Measurements from ENCODE around the gene PIM3. TPM values are rescaled to one million over a fixed set of nuclear protein-coding genes. Genes with fewer than 3 reads are reported as not detected.
A peak's percentile ranks its signal among the peaks of the same experiment; 100 is the strongest.

Gene PIM3
- total RNA-seq, 2 experiments from 2014 or later: 224 to 230 TPM

DNA sequence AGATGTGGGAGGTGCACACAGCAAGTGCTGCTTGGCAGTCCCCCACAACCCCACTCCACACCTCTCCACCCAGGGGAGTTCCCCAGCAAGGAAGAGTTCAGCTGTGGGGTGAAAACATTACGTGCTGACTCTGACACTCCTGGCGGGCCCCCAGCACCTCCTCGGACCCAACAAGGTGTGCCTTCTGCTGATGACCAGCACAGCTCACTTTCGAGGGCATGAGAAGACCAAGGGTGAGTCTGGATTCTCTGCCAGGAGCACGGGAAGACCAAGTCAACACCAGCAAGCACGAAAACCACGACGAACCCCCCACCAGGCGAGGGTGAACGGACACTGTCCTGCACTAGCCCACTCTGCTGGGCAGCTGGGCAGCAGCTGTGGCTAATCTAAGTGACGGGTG is 43.7 kb upstream of the PIM3 start:
- intact Hi-C loops (cut with DNase I, micrococcal nuclease): loop anchor here (5.0 kb wide), 4 partner anchors 65 to 270 kb away; partner anchors contain the start of genes BRD1 (in 2 of the 2), TRABD (in 1 of the 2) and ZBED4 (in 1 of the 2)
- H3K9me3 Mint-ChIP-seq: no peaks in the 10 kb centered on the region
- H3K4me3 ChIP-seq (ENCODE audit: low read length): no peak overlapping the region

DNA sequence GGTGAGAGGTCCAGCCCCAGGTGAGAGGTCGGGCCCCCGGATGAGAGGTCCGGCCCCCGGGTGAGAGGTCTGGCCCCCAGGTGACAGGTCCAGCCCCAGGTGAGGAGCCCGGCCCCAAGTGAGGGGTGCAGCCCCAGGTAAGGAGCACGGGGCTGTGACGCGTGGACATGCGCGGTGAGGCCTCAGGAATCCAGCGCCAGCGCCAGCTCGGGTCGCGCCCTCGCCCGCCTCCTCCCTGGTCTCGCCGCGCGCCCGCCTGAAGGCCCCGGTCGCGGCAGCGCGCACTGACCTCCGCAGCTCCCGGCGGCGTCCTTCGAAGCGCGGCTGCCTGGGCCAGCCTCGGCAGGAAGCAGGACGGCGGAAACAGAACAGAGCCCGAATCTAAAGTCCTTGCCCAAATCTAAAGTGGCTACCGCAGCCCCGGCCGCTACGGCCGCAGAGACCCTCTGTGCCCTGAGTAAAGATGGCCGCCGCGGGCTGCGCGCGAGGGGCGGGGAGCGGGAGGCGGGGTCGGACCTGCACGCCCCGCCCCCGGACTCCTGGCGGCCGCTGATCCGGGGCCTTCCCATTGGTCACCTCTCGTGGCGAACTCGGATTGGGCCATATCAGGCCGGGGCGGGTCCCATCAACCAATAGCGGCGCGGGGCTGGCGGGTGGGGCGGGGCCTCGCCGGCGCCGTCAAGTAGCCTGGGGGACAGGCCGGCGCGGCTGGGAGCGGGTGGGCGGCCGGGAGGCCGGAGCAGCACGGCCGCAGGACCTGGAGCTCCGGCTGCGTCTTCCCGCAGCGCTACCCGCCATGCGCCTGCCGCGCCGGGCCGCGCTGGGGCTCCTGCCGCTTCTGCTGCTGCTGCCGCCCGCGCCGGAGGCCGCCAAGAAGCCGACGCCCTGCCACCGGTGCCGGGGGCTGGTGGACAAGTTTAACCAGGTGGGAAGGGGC is 42.3 kb upstream of the PIM3 start, which contains the start of the genes ALG12 and CRELD2:
Gene ALG12 (minus strand): TSS at position 465 of the 937 bp plus-strand sequence. CDS start 4,673 bp downstream, outside the sequence.
Gene CRELD2 (plus strand): TSS at position 661 of the 937 bp plus-strand sequence. CDS start 136 bp downstream, at position 797.
- H3K4me3 Mint-ChIP-seq: peak within 1 kb of the TSS; percentile 95
- POLR2A ChIA-PET: interaction anchor here (0.6 to 2.6 kb wide), 6 partner anchors 31 to 273 kb away, joined by 3 to 10 read pairs (median 4); partner anchors contain the start of gene PIM3

More for the DNA sequence above, 43.7 kb upstream of the PIM3 start:
- Mint-ChIP-seq H3K27ac (peak overlapping the region; percentile 85), H3K4me3 (peak overlapping the region; percentile 95), H3K36me3 (ENCODE audit: low read depth) (peaks cover 19% of the 10 kb centered on the region), H3K4me1 (ENCODE audit: low read depth) (peaks cover 21% of the 10 kb centered on the region), H3K27me3 (no peaks in the 10 kb centered on the region)
- Histone ChIP-seq H3K27ac (ENCODE audit: low read depth in 1 of 2, low read length in 2 of 2) (no peak overlapping the region), H3K4me1 (ENCODE audit: insufficient read depth, low read length) (peaks cover 24% of the 10 kb centered on the region), H3K9me3 (ENCODE audit: control insufficient read depth in 1 of 2, insufficient read depth in 1 of 2, low read length in 2 of 2) (no peaks in the 10 kb centered on the region), H3K27me3 (ENCODE audit: control insufficient read depth in 1 of 2, insufficient read depth in 2 of 2, low read length in 2 of 2) (no peaks in the 10 kb centered on the region), H3K36me3 (ENCODE audit: insufficient read depth, low read length) (peaks cover 36% of the 10 kb centered on the region)
- TF ChIP-seq, protein P1, sequence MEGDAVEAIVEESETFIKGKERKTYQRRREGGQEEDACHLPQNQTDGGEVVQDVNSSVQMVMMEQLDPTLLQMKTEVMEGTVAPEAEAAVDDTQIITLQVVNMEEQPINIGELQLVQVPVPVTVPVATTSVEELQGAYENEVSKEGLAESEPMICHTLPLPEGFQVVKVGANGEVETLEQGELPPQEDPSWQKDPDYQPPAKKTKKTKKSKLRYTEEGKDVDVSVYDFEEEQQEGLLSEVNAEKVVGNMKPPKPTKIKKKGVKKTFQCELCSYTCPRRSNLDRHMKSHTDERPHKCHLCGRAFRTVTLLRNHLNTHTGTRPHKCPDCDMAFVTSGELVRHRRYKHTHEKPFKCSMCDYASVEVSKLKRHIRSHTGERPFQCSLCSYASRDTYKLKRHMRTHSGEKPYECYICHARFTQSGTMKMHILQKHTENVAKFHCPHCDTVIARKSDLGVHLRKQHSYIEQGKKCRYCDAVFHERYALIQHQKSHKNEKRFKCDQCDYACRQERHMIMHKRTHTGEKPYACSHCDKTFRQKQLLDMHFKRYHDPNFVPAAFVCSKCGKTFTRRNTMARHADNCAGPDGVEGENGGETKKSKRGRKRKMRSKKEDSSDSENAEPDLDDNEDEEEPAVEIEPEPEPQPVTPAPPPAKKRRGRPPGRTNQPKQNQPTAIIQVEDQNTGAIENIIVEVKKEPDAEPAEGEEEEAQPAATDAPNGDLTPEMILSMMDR (IDR thresholded peaks at IDR 0.05): no peak
- ATAC-seq (ENCODE audit: poor library complexity) (no peak), DNase-seq (peak in 2 of 14 experiments; percentile 31 to 48)
- ChIA-PET CTCF (no interaction called here), POLR2A (interaction anchor here (0.8 to 2.6 kb wide), 4 partner anchors 9 to 79 kb away, joined by 3 to 10 read pairs (median 3); no protein-coding TSS in a partner anchor)

More for the DNA sequence above, 42.3 kb upstream of the PIM3 start, which contains the start of the genes ALG12 and CRELD2:
- ATAC-seq (ENCODE audit: poor library complexity): peak; percentile 99
- CTCF ChIA-PET: no interaction called here
- DNase-seq: peak; percentile 93 to 98 (median 96)
- Histone ChIP-seq H3K4me1 (ENCODE audit: insufficient read depth, low read length) (peaks cover 24% of the 10 kb centered on the region), H3K9me3 (ENCODE audit: control insufficient read depth in 1 of 2, insufficient read depth in 1 of 2, low read length in 2 of 2) (no peaks in the 10 kb centered on the region), H3K36me3 (ENCODE audit: insufficient read depth, low read length) (peaks cover 28% of the 10 kb centered on the region), H3K4me3 (ENCODE audit: low read length) (peak within 1 kb of the TSS; percentile 89), H3K27ac (ENCODE audit: low read depth in 1 of 2, low read length in 2 of 2) (peak within 1 kb of the TSS; percentile 58 to 83), H3K27me3 (ENCODE audit: control insufficient read depth in 1 of 2, insufficient read depth in 2 of 2, low read length in 2 of 2) (no peaks in the 10 kb centered on the region)
- intact Hi-C loops (cut with DNase I, micrococcal nuclease): loop anchor here (1.0 to 5.0 kb wide), 6 partner anchors 42 to 269 kb away; partner anchors contain the start of genes BRD1 (in 2 of the 2), ZBED4 (in 2 of the 2), PIM3 (in 1 of the 2) and TRABD (in 1 of the 2)
- TF ChIP-seq, protein P1 (IDR thresholded peaks at IDR 0.05): no peak
- H3K4me1 Mint-ChIP-seq (ENCODE audit: low read depth): peaks cover 21% of the 10 kb centered on the region
- no peaks in the 10 kb centered on the region for H3K9me3 Mint-ChIP-seq
- no peaks in the 10 kb centered on the region for H3K27me3 Mint-ChIP-seq
- H3K27ac Mint-ChIP-seq: peak within 1 kb of the TSS; percentile 85
- H3K36me3 Mint-ChIP-seq (ENCODE audit: low read depth): peaks cover 9% of the 10 kb centered on the region
